GF-D8 (cell line): ENCODE data around the gene GAS6.
"Not testable (repeated sequence)": the region's sequence is repeated elsewhere in the genome, so short reads cannot be mapped to it uniquely, and the experiment has no call there.

Experiments
- DNase-seq: peaks from one replicate; lab custom pipeline; 2025; lab: John Stamatoyannopoulos, UW

GAS6 gene

GRCh38 chr13:113806104-113806471, 57.8 kb downstream of the GAS6 start:
- DNase-seq, result no peak

- no peak for DNase-seq
These were observed 58.3 kb downstream of the GAS6 start for GRCh38 chr13:113805431-113806103.

- DNase-seq, result no peak
These were observed 59.0 kb downstream of the GAS6 start for GRCh38 chr13:113804703-113805430.

GRCh38 chr13:113804017-113804702, 59.7 kb downstream of the GAS6 start:
- DNase-seq, result no peak

GRCh38 chr13:113803409-113804016, 60.4 kb downstream of the GAS6 start:
- no peak for DNase-seq

- no peak for DNase-seq
These were observed 61.1 kb downstream of the GAS6 start for GRCh38 chr13:113802761-113803160.

GRCh38 chr13:113802090-113802531, 61.8 kb downstream of the GAS6 start:
- peak; percentile 8 for DNase-seq

GRCh38 chr13:113801289-113801961, 62.5 kb downstream of the GAS6 start:
- DNase-seq, result no peak

GRCh38 chr13:113800576-113800926, 63.3 kb downstream of the GAS6 start:
- no peak for DNase-seq

GRCh38 chr13:113798200-113798811, 65.6 kb downstream of the GAS6 start:
- DNase-seq, result no peak

- no peak for DNase-seq
These were observed 66.8 kb downstream of the GAS6 start for GRCh38 chr13:113796964-113797676.

- no peak for DNase-seq
These were observed 67.5 kb downstream of the GAS6 start for GRCh38 chr13:113796211-113796963.

GRCh38 chr13:113795362-113795761, 68.5 kb downstream of the GAS6 start:
- not testable (repeated sequence) for DNase-seq

GRCh38 chr13:113794764-113795173, 69.1 kb downstream of the GAS6 start:
- DNase-seq, result no peak

GRCh38 chr13:113794086-113794485, 69.8 kb downstream of the GAS6 start:
- DNase-seq, result no peak

GRCh38 chr13:113793718-113794085, 70.2 kb downstream of the GAS6 start:
- no peak for DNase-seq

- no peak for DNase-seq
These were observed 70.8 kb downstream of the GAS6 start for GRCh38 chr13:113792886-113793717.

- DNase-seq, result no peak
These were observed 71.6 kb downstream of the GAS6 start for GRCh38 chr13:113792236-113792770.

GRCh38 chr13:113791761-113792160, 72.1 kb downstream of the GAS6 start:
- no peak for DNase-seq
